GM23338 (cell line): ENCODE measurements around the gene CDV3. TPM values are rescaled to one million over a fixed set of nuclear protein-coding genes. Genes with fewer than 3 reads are reported as not detected.

Source experiments
- ATAC-seq: fragments of 200-7000 bp; cut with Tn5 transposase; 3 replicates; pipeline ENCODE4 v1.9.1; 2020
- DNase-seq: peaks from one replicate; pipeline ENCODE4 v3.0.0-alpha.2; 2015; ENCODE audit warnings: low spot score
- H2AFZ ChIP-seq: fragments of 200-600 bp; sonication (generic); 2 replicates; pipeline ENCODE4 v1.8.0; 2016; ENCODE audit warnings: antibody characterized with exemption, mild to moderate bottlenecking, moderate library complexity
- H3F3A ChIP-seq: fragments of 200-600 bp; sonication (generic); replicated peaks from 2 replicates; pipeline ENCODE4 v1.8.0; 2017; ENCODE audit warnings: antibody characterized with exemption, mixed run types, low read depth
- H3K27ac ChIP-seq: fragments of 200-600 bp; sonication (generic); 2 replicates; pipeline ENCODE4 v1.6.1; 2016; ENCODE audit warnings: low read depth
- H3K27me3 ChIP-seq: fragments of 200-600 bp; sonication (generic); 2 replicates; pipeline ENCODE4 v1.8.0; 2016; ENCODE audit warnings: mild to moderate bottlenecking, mixed run types, moderate library complexity; ENCODE audit not compliant: insufficient read depth
- H3K36me3 ChIP-seq: fragments of 200-600 bp; sonication (generic); 2 replicates; pipeline ENCODE4 v1.8.0; 2016; ENCODE audit warnings: mild to moderate bottlenecking; ENCODE audit not compliant: insufficient read depth
- H3K4me1 ChIP-seq: fragments of 200-600 bp; sonication (generic); 2 replicates; pipeline ENCODE4 v1.8.0; 2016; ENCODE audit warnings: mild to moderate bottlenecking, moderate library complexity; ENCODE audit not compliant: insufficient read depth
- H3K4me2 ChIP-seq: fragments of 200-600 bp; sonication (generic); 2 replicates; pipeline ENCODE4 v1.7.1; 2017; ENCODE audit warnings: mixed run types
- H3K4me3 ChIP-seq: fragments of 200-600 bp; sonication (generic); 2 replicates; pipeline ENCODE4 v1.6.1; 2016; ENCODE audit warnings: mixed run types
- H3K79me2 ChIP-seq: fragments of 200-600 bp; sonication (generic); replicated peaks from 2 replicates; pipeline ENCODE4 v1.8.0; 2017; ENCODE audit warnings: mild to moderate bottlenecking; ENCODE audit not compliant: insufficient read depth
- H3K9me2 ChIP-seq: fragments of 200-600 bp; sonication (generic); 2 replicates; pipeline ENCODE4 v1.8.0; 2017; ENCODE audit not compliant: insufficient read depth
- H4K20me1 ChIP-seq: fragments of 200-600 bp; sonication (generic); replicated peaks from 2 replicates; pipeline ENCODE4 v1.8.0; 2017; ENCODE audit warnings: mild to moderate bottlenecking; ENCODE audit not compliant: insufficient read depth
- H3K27ac Mint-ChIP-seq: 2 replicates; pipeline ENCODE4 v1.8.0; 2020; ENCODE audit warnings: inconsistent platforms, mild to moderate bottlenecking, moderate library complexity, mixed read lengths
- H3K27me3 Mint-ChIP-seq: 3 replicates; pipeline ENCODE4 v1.8.0; 2022; ENCODE audit warnings: low read depth, mild to moderate bottlenecking, moderate library complexity, mixed read lengths, inconsistent platforms; ENCODE audit not compliant: insufficient read depth, poor library complexity
- H3K36me3 Mint-ChIP-seq: 3 replicates; pipeline ENCODE4 v1.8.0; 2021; ENCODE audit warnings: low read depth, mild to moderate bottlenecking, inconsistent platforms, moderate library complexity, mixed read lengths
- H3K4me1 Mint-ChIP-seq: 3 replicates; pipeline ENCODE4 v1.8.0; 2020; ENCODE audit warnings: mild to moderate bottlenecking, inconsistent platforms, mixed read lengths
- H3K4me3 Mint-ChIP-seq: 3 replicates; pipeline ENCODE4 v1.8.0; 2021; ENCODE audit warnings: moderate library complexity, mild to moderate bottlenecking, inconsistent platforms, mixed read lengths
- H3K9me3 Mint-ChIP-seq: 3 replicates; pipeline ENCODE4 v1.8.0; 2020; ENCODE audit warnings: moderate library complexity, mild to moderate bottlenecking, inconsistent platforms, mixed read lengths
- EZH2 ChIP-seq: fragments of 200-600 bp; sonication (generic); IDR thresholded peaks from one replicate; pipeline ENCODE4 v1.8.0; 2017; ENCODE audit warnings: antibody characterized with exemption, mild to moderate bottlenecking, low read depth; ENCODE audit not compliant: unreplicated experiment
- EZH2phosphoT487 ChIP-seq: fragments of 200-600 bp; sonication (generic); IDR thresholded peaks from one replicate; pipeline ENCODE4 v1.8.1; 2018; ENCODE audit warnings: antibody characterized with exemption; ENCODE audit not compliant: unreplicated experiment
- JUNB ChIP-seq: IDR thresholded peaks from one replicate; pipeline ENCODE4 v1.6.1; 2016; ENCODE audit warnings: antibody characterized with exemption; ENCODE audit not compliant: unreplicated experiment
- POLR2AphosphoS5 ChIP-seq: IDR thresholded peaks from 2 replicates; pipeline ENCODE4 v1.6.1; 2016; ENCODE audit warnings: antibody characterized with exemption, low read depth
- STAT1 ChIP-seq: IDR thresholded peaks from one replicate; pipeline ENCODE4 v1.6.1; 2016; ENCODE audit warnings: antibody characterized with exemption; ENCODE audit not compliant: unreplicated experiment
- ZNF114 ChIP-seq: fragments of 250-450 bp; sonication (Bioruptor Pico); IDR thresholded peaks from 2 replicates; pipeline ENCODE4 v1.5.0; 2020; ENCODE audit warnings: mild to moderate bottlenecking, moderate library complexity
- ZNF331 ChIP-seq: fragments of 250-450 bp; sonication (Bioruptor Pico); IDR thresholded peaks from 2 replicates; pipeline ENCODE4 v1.5.0; 2020; ENCODE audit warnings: low read depth, mild to moderate bottlenecking, moderate library complexity
- polyA plus RNA-seq: library from polyadenylated mRNA; unstranded; fragments of >200 nt; fragmentation: Nextera tagmentation; extraction: Ambion mirVana; gene quantifications from 2 replicates; pipeline ENCODE4 v1.2.1, GENCODE V29; 2016
- total RNA-seq: library from RNA; depleted of rRNA; stranded (reverse); fragments of >200 nt; shearing (Covaris generic); gene quantifications from 2 replicates; pipeline ENCODE4 v1.2.3, GENCODE V29; 2014
- TF ChIP-seq, protein P1 (sequence below): IDR thresholded peaks from one replicate; pipeline ENCODE4 v1.6.1; 2018; ENCODE audit warnings: antibody characterized with exemption; ENCODE audit not compliant: unreplicated experiment
- TF ChIP-seq, protein P2 (sequence below): IDR thresholded peaks from 2 replicates; pipeline ENCODE4 v1.6.1; 2016; ENCODE audit warnings: antibody characterized with exemption
- TF ChIP-seq, protein P3 (sequence below), 2 experiments: fragments of 200-600 bp in 1 of 2; sonication (generic) in 1 of 2; conservative IDR thresholded peaks; 2 replicates each; pipeline versions ENCODE4 v1.5.1 to v1.6.1; 2016 to 2017; ENCODE audit warnings: antibody characterized with exemption in 2 of 2, low read depth in 2 of 2, mild to moderate bottlenecking in 2 of 2, moderate library complexity in 1 of 2

The CDV3 gene
- total and polyA plus RNA-seq, 2 experiments from 2014 or later, result 36.6 to 119 TPM

DNA sequence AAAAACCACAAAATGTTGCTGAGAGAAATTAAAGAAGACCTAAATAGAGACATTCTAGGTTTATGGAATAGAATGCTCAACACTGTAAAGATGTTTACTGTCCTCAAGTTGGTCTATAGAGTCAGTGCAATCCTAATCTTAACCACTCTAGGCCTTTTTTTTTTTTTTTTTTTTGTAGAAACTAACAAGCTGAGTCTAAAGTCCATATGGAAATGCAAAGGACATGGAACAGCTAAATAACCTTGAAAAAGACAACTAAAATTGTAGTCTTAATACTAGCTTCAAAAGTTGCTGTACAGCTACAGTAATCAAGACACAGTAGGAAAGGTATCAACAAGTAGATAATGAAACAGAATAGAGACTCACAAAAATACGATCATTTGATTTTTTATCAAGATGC, 32.9 kb downstream of the CDV3 start:
- no peaks in the 10 kb centered on the region for H3K27me3 ChIP-seq
- peaks cover 27% of the 10 kb centered on the region; the same call in 1 of the 2 replicates for H3K36me3 ChIP-seq
- H3K4me3 Mint-ChIP-seq, result no peak overlapping the region
- H3K4me1 Mint-ChIP-seq, result no peaks in the 10 kb centered on the region
- H3K9me3 Mint-ChIP-seq, result no peaks in the 10 kb centered on the region
- no peaks in the 10 kb centered on the region for H3K27me3 Mint-ChIP-seq
- DNase-seq, result no peak
- H3K36me3 Mint-ChIP-seq, result peaks cover 48% of the 10 kb centered on the region; the same call in 2 of the 3 replicates
- H3K27ac ChIP-seq, result no peak overlapping the region
- no peak overlapping the region for H2AFZ ChIP-seq
- no peaks in the 10 kb centered on the region for H3K4me1 ChIP-seq
- no peak overlapping the region for H3K27ac Mint-ChIP-seq
- no peak for ATAC-seq
- no peaks in the 10 kb centered on the region for H4K20me1 ChIP-seq
- TF ChIP-seq JUNB, result no peak
- TF ChIP-seq, protein P1, sequence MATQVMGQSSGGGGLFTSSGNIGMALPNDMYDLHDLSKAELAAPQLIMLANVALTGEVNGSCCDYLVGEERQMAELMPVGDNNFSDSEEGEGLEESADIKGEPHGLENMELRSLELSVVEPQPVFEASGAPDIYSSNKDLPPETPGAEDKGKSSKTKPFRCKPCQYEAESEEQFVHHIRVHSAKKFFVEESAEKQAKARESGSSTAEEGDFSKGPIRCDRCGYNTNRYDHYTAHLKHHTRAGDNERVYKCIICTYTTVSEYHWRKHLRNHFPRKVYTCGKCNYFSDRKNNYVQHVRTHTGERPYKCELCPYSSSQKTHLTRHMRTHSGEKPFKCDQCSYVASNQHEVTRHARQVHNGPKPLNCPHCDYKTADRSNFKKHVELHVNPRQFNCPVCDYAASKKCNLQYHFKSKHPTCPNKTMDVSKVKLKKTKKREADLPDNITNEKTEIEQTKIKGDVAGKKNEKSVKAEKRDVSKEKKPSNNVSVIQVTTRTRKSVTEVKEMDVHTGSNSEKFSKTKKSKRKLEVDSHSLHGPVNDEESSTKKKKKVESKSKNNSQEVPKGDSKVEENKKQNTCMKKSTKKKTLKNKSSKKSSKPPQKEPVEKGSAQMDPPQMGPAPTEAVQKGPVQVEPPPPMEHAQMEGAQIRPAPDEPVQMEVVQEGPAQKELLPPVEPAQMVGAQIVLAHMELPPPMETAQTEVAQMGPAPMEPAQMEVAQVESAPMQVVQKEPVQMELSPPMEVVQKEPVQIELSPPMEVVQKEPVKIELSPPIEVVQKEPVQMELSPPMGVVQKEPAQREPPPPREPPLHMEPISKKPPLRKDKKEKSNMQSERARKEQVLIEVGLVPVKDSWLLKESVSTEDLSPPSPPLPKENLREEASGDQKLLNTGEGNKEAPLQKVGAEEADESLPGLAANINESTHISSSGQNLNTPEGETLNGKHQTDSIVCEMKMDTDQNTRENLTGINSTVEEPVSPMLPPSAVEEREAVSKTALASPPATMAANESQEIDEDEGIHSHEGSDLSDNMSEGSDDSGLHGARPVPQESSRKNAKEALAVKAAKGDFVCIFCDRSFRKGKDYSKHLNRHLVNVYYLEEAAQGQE, result no peak
- no peak for TF ChIP-seq EZH2phosphoT487
- TF ChIP-seq ZNF331 (CRISPR knock-in tag), result no peak
- no peak for TF ChIP-seq EZH2
- TF ChIP-seq, protein P2, sequence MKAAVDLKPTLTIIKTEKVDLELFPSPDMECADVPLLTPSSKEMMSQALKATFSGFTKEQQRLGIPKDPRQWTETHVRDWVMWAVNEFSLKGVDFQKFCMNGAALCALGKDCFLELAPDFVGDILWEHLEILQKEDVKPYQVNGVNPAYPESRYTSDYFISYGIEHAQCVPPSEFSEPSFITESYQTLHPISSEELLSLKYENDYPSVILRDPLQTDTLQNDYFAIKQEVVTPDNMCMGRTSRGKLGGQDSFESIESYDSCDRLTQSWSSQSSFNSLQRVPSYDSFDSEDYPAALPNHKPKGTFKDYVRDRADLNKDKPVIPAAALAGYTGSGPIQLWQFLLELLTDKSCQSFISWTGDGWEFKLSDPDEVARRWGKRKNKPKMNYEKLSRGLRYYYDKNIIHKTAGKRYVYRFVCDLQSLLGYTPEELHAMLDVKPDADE, result no peak
- no peak for TF ChIP-seq ZNF114 (CRISPR knock-in tag)
- no peak for TF ChIP-seq POLR2AphosphoS5
- H3K79me2 ChIP-seq, result no peaks in the 10 kb centered on the region
- no peaks in the 10 kb centered on the region for H3F3A ChIP-seq
- no peak overlapping the region for H3K4me3 ChIP-seq
- H3K9me2 ChIP-seq, result no peaks in the 10 kb centered on the region
- no peak overlapping the region for H3K4me2 ChIP-seq

DNA sequence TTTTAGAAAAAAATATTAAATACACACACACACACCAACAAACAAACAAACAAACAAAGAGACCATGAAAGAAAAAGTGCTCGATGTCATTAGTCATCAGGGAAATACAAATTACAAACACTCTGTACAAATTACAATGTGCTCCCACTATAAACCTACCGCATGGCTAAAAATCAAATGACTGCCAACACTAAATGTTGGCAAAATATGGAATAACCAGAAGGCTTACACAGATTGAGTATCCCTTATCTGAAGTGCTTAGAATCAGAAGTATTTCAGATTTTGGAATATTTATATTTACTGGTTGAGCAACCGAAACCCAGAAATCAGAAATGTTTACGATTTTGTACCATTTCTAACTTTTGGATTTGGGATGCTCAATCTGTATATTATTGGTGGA, 33.4 kb downstream of the CDV3 start:
- H3K4me1 Mint-ChIP-seq, result no peaks in the 10 kb centered on the region
- Histone ChIP-seq H3K4me1 (no peaks in the 10 kb centered on the region), H3K27ac (no peak overlapping the region), H3K4me2 (no peak overlapping the region), H3K79me2 (no peaks in the 10 kb centered on the region), H3K4me3 (no peak overlapping the region), H2AFZ (no peak overlapping the region), H4K20me1 (no peaks in the 10 kb centered on the region), H3F3A (no peaks in the 10 kb centered on the region), H3K36me3 (peaks cover 31% of the 10 kb centered on the region; the same call in 1 of the 2 replicates), H3K27me3 (no peaks in the 10 kb centered on the region), H3K9me2 (no peaks in the 10 kb centered on the region)
- H3K27ac Mint-ChIP-seq, result no peak overlapping the region
- no peaks in the 10 kb centered on the region for H3K9me3 Mint-ChIP-seq
- DNase-seq (no peak), ATAC-seq (no peak)
- TF ChIP-seq, protein P1, result no peak
- TF ChIP-seq, protein P2, result no peak
- TF ChIP-seq EZH2 (no peak), JUNB (no peak), STAT1 (no peak), ZNF331 (CRISPR knock-in tag) (no peak), ZNF114 (CRISPR knock-in tag) (no peak)
- TF ChIP-seq, protein P3, sequence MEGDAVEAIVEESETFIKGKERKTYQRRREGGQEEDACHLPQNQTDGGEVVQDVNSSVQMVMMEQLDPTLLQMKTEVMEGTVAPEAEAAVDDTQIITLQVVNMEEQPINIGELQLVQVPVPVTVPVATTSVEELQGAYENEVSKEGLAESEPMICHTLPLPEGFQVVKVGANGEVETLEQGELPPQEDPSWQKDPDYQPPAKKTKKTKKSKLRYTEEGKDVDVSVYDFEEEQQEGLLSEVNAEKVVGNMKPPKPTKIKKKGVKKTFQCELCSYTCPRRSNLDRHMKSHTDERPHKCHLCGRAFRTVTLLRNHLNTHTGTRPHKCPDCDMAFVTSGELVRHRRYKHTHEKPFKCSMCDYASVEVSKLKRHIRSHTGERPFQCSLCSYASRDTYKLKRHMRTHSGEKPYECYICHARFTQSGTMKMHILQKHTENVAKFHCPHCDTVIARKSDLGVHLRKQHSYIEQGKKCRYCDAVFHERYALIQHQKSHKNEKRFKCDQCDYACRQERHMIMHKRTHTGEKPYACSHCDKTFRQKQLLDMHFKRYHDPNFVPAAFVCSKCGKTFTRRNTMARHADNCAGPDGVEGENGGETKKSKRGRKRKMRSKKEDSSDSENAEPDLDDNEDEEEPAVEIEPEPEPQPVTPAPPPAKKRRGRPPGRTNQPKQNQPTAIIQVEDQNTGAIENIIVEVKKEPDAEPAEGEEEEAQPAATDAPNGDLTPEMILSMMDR (conservative IDR thresholded peaks at IDR 0.05; ENCODE audit: low read depth in 2 of 2), result no peak
- peaks cover 48% of the 10 kb centered on the region; the same call in 2 of the 3 replicates for H3K36me3 Mint-ChIP-seq
- no peaks in the 10 kb centered on the region for H3K27me3 Mint-ChIP-seq
- H3K4me3 Mint-ChIP-seq, result no peak overlapping the region
